Thyroid gland (tissue), 4 donors: ENCODE results near the gene DIRAS1.

ENCODE experiments used
- POLR2A ChIP-seq, 2 donors: fragments of 450-650 bp; IDR thresholded peaks; one replicate each; pipeline ENCODE4 v1.6.1; 2017; ENCODE audit warnings: antibody characterized with exemption in 2 of 2, mild to moderate bottlenecking in 2 of 2, moderate library complexity in 1 of 2
- TF ChIP-seq, protein P1 (sequence below), 6 experiments: fragments of 200-600 bp in 3 of 6; fragments of 450-650 bp in 3 of 6; sonication (generic) in 3 of 6; IDR thresholded peaks; one replicate each; pipeline ENCODE4 v1.5.1; 2016 to 2019; ENCODE audit warnings: antibody characterized with exemption in 6 of 6, mild to moderate bottlenecking in 2 of 6, inconsistent platforms in 1 of 6, moderate library complexity in 1 of 6

DNA sequence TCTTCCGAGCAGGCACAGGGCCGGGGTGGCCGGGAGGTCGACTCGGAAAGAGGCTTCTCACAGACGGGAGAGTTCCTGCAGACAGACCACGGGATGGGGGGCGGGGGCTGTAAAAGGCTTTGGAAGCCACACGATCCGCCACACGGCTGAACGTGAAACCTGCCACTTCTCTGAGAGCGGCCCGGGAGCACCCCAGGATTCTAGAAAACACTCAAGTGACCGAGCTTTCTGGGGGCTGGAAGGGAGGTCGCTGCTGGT, 34.2 kb upstream of the DIRAS1 start:
- TF ChIP-seq, protein P1, sequence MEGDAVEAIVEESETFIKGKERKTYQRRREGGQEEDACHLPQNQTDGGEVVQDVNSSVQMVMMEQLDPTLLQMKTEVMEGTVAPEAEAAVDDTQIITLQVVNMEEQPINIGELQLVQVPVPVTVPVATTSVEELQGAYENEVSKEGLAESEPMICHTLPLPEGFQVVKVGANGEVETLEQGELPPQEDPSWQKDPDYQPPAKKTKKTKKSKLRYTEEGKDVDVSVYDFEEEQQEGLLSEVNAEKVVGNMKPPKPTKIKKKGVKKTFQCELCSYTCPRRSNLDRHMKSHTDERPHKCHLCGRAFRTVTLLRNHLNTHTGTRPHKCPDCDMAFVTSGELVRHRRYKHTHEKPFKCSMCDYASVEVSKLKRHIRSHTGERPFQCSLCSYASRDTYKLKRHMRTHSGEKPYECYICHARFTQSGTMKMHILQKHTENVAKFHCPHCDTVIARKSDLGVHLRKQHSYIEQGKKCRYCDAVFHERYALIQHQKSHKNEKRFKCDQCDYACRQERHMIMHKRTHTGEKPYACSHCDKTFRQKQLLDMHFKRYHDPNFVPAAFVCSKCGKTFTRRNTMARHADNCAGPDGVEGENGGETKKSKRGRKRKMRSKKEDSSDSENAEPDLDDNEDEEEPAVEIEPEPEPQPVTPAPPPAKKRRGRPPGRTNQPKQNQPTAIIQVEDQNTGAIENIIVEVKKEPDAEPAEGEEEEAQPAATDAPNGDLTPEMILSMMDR (IDR thresholded peaks at IDR 0.05) = no peak
- no peak for TF ChIP-seq POLR2A (IDR thresholded peaks at IDR 0.05)
